GM18520 (cell line): Measurements from ENCODE around the gene ZMYND10.
A peak's percentile ranks its signal among the peaks of the same experiment; 100 is the strongest.

Source experiments
- ATAC-seq: cut with Tn5 transposase; IDR thresholded peaks from one replicate; pipeline ENCODE4 v1.9.1; 2021; ENCODE audit not compliant: unreplicated experiment

The ZMYND10 gene

GRCh38 chr3:50350213-50350526 is 4.6 kb upstream of the ZMYND10 start:
- no peak for ATAC-seq

- no peak for ATAC-seq
Measured at GRCh38 chr3:50347187-50347813, 1.8 kb upstream of the ZMYND10 start.

- no peak for ATAC-seq
Measured at GRCh38 chr3:50345008-50345407, 524 bp downstream of the ZMYND10 start.

- no peak for ATAC-seq
Measured at GRCh38 chr3:50342813-50343633, 2.5 kb downstream of the ZMYND10 start.

- no peak for ATAC-seq
Measured at GRCh38 chr3:50341996-50342650, 3.4 kb downstream of the ZMYND10 start.

- no peak for ATAC-seq
Measured at GRCh38 chr3:50341537-50341936, 4.0 kb downstream of the ZMYND10 start.

GRCh38 chr3:50340448-50341329 is 4.8 kb downstream of the ZMYND10 start, which contains the start of gene RASSF1:
RASSF1 (minus strand) TSS chr3:50340836; CDS start chr3:50340805, 31 bp downstream.
- ATAC-seq = no peak

- no peak for ATAC-seq
Measured at GRCh38 chr3:50340147-50340447, 5.4 kb downstream of the ZMYND10 start.

GRCh38 chr3:50339485-50340146 is 5.9 kb downstream of the ZMYND10 start:
- ATAC-seq = no peak

GRCh38 chr3:50338965-50339364 is 6.6 kb downstream of the ZMYND10 start:
- ATAC-seq = no peak

GRCh38 chr3:50337175-50337861 is 8.2 kb downstream of the ZMYND10 start:
- ATAC-seq = peak; percentile 72

GRCh38 chr3:50336452-50337174 is 8.9 kb downstream of the ZMYND10 start:
- peak; percentile 19 for ATAC-seq

GRCh38 chr3:50334339-50335075 is 11.0 kb downstream of the ZMYND10 start:
- no peak for ATAC-seq

- ATAC-seq = no peak
Measured at GRCh38 chr3:50333744-50334328, 11.7 kb downstream of the ZMYND10 start.

GRCh38 chr3:50331364-50331907 is 14.1 kb downstream of the ZMYND10 start:
- ATAC-seq = no peak

- ATAC-seq = no peak
Measured at GRCh38 chr3:50330330-50330729, 15.2 kb downstream of the ZMYND10 start.

- ATAC-seq = peak; percentile 76
Measured at GRCh38 chr3:50327943-50328691, 17.4 kb downstream of the ZMYND10 start, which contains the start of gene TUSC2. TUSC2 (minus strand) TSS chr3:50328223; CDS start chr3:50328099, 124 bp downstream.
